HG03095 (cell line): ENCODE measurements around the gene DNM1L.

Experiments
- ATAC-seq: cut with Tn5 transposase; IDR thresholded peaks from one replicate; pipeline ENCODE4 v1.9.1; 2021; ENCODE audit warnings: moderate library complexity; ENCODE audit not compliant: unreplicated experiment

Gene DNM1L

GRCh38 chr12:32679091-32679919 lies at the start of gene DNM1L:
DNM1L (plus strand) TSS chr12:32679301; CDS start chr12:32679364, 63 bp downstream.
- ATAC-seq, result peak; percentile 95

- ATAC-seq, result no peak
These were observed 37.7 kb upstream of the DNM1L start for GRCh38 chr12:32641287-32641901.

- no peak for ATAC-seq
These were observed 34.7 kb upstream of the DNM1L start for GRCh38 chr12:32644431-32644830.

GRCh38 chr12:32647275-32647674 lies 31.8 kb upstream of the DNM1L start:
- no peak for ATAC-seq

- no peak for ATAC-seq
These were observed 28.6 kb upstream of the DNM1L start for GRCh38 chr12:32650508-32650907.

- ATAC-seq, result no peak
These were observed 27.7 kb upstream of the DNM1L start for GRCh38 chr12:32651151-32651955.

- ATAC-seq, result no peak
These were observed 27.2 kb upstream of the DNM1L start for GRCh38 chr12:32651956-32652210.

- ATAC-seq, result no peak
These were observed 19.1 kb upstream of the DNM1L start for GRCh38 chr12:32659908-32660440.

- ATAC-seq, result no peak
These were observed 17.4 kb upstream of the DNM1L start for GRCh38 chr12:32661706-32662105.

GRCh38 chr12:32662665-32663064 lies 16.4 kb upstream of the DNM1L start:
- ATAC-seq, result no peak

- no peak for ATAC-seq
These were observed 13.1 kb upstream of the DNM1L start for GRCh38 chr12:32666018-32666417.

GRCh38 chr12:32669584-32669983 lies 9.5 kb upstream of the DNM1L start:
- no peak for ATAC-seq

GRCh38 chr12:32671930-32672780 lies 6.9 kb upstream of the DNM1L start:
- no peak for ATAC-seq

GRCh38 chr12:32679920-32680237 lies 778 bp downstream of the DNM1L start:
- ATAC-seq, result no peak

- ATAC-seq, result no peak
These were observed 1.7 kb downstream of the DNM1L start for GRCh38 chr12:32680787-32681186.

- ATAC-seq, result no peak
These were observed 2.2 kb downstream of the DNM1L start for GRCh38 chr12:32681272-32681671.

- ATAC-seq, result no peak
These were observed 7.2 kb downstream of the DNM1L start for GRCh38 chr12:32686340-32686739.

- ATAC-seq, result no peak
These were observed 9.7 kb downstream of the DNM1L start for GRCh38 chr12:32688786-32689185.

- ATAC-seq, result no peak
These were observed 11.8 kb downstream of the DNM1L start for GRCh38 chr12:32690927-32691326.

- no peak for ATAC-seq
These were observed 13.3 kb downstream of the DNM1L start for GRCh38 chr12:32692358-32692757.

- no peak for ATAC-seq
These were observed 13.9 kb downstream of the DNM1L start for GRCh38 chr12:32693036-32693435.
